ENCODE results near the gene FAM181B. TPM values are rescaled to one million over a fixed set of nuclear protein-coding genes. Genes with fewer than 3 reads are reported as not detected.

FAM181B gene
- polyA plus RNA-seq, 2 of the 4 experiments (the other 2 are of a cell fraction), result 0.01 TPM; not detected in 1

GRCh38 chr11:82718821-82719220, 14.8 kb downstream of the FAM181B start:
- no peak for TF ChIP-seq HMGXB4 (CRISPR knock-in tag; IDR thresholded peaks at IDR 0.05; ENCODE audit: borderline replicate concordance)
- no peak for TF ChIP-seq RARB (CRISPR knock-in tag; IDR thresholded peaks at IDR 0.05)
- no peak for TF ChIP-seq CHD2 (IDR thresholded peaks at IDR 0.05; ENCODE audit: low read length, partially characterized antibody)
- no peak for TF ChIP-seq BHLHE40 (IDR thresholded peaks at IDR 0.05; ENCODE audit: low read depth, low read length)
- TF ChIP-seq HEYL (CRISPR knock-in tag; IDR thresholded peaks at IDR 0.05), result no peak
- TF ChIP-seq ELK1 (IDR thresholded peaks at IDR 0.05; ENCODE audit: low read depth, low read length), result no peak
- TF ChIP-seq MAZ (IDR thresholded peaks at IDR 0.05; ENCODE audit: borderline replicate concordance, low read depth, low read length), result no peak
- TF ChIP-seq KDM1A (IDR thresholded peaks at IDR 0.05; ENCODE audit: low read depth), result no peak
- TF ChIP-seq HOXB13 (CRISPR knock-in tag; IDR thresholded peaks at IDR 0.05; ENCODE audit: low read depth), result no peak
- TF ChIP-seq MAX (IDR thresholded peaks at IDR 0.05), result no peak
- TF ChIP-seq RFX5 (IDR thresholded peaks at IDR 0.05), result no peak
- no peak for TF ChIP-seq RNF2 (IDR thresholded peaks at IDR 0.05; ENCODE audit: borderline replicate concordance, low read depth)
- TF ChIP-seq SREBF2 (IDR thresholded peaks at IDR 0.05), result no peak
- TF ChIP-seq MAFK (IDR thresholded peaks at IDR 0.05; ENCODE audit: partially characterized antibody), result no peak
- no peak for TF ChIP-seq TFCP2L1 (CRISPR knock-in tag; IDR thresholded peaks at IDR 0.05)
- DNase-seq (ENCODE audit: low read depth in 1 of 2, low spot score in 1 of 2), result no peak
- CTCF ChIA-PET, result interaction anchor here (0.8 to 6.0 kb wide), 13 partner anchors 10 to 1118 kb away, joined by 3 to 51 read pairs (median 7); partner anchors contain the start of genes DDIAS and FAM181B
- no peak overlapping the region for H3K27ac ChIP-seq
- no peaks in the 10 kb centered on the region for H3K4me1 ChIP-seq
- no peak for ATAC-seq
- POLR2A ChIA-PET, result no interaction called here
- no peak overlapping the region for H3K4me2 ChIP-seq
- no peak overlapping the region for H3K4me3 ChIP-seq
- no peak for FAIRE-seq
- H3K9me3 ChIP-seq, result no peaks in the 10 kb centered on the region
- 18% methylated on average over 3 of the region's 3 CpGs for WGBS (ENCODE audit: missing lambda C conversion rate)

GRCh38 chr11:82718307-82718706, 15.4 kb downstream of the FAM181B start:
- peak; percentile 42 to 61 for DNase-seq (ENCODE audit: low read depth in 1 of 2, low spot score in 1 of 2)
- ChIA-PET POLR2A (no interaction called here), CTCF (interaction anchor here (0.6 to 6.0 kb wide), 24 partner anchors 11 to 1118 kb away, joined by 3 to 51 read pairs (median 4); partner anchors contain the start of genes DDIAS, FAM181B and PRCP)
- 38% methylated on average over 5 of the region's 5 CpGs for WGBS (ENCODE audit: missing lambda C conversion rate)
- no peak overlapping the region for H3K27ac ChIP-seq
- no peak overlapping the region for H3K4me2 ChIP-seq
- no peaks in the 10 kb centered on the region for H3K9me3 ChIP-seq
- TF ChIP-seq MYC (IDR thresholded peaks at IDR 0.05; ENCODE audit: borderline replicate concordance, low read length) (no peak), GATA3 (IDR thresholded peaks at IDR 0.05; ENCODE audit: borderline replicate concordance) (no peak), ELK1 (IDR thresholded peaks at IDR 0.05; ENCODE audit: low read depth, low read length) (no peak), POLR2AphosphoS2 (conservative IDR thresholded peaks at IDR 0.05; ENCODE audit: low read length) (no peak), RARB (CRISPR knock-in tag; IDR thresholded peaks at IDR 0.05) (no peak), RAD21 (conservative IDR thresholded peaks at IDR 0.05 in 1 of 2, IDR thresholded peaks at IDR 0.05 in 1 of 2) (peak; percentile 85 to 89), ZC3H11A (IDR thresholded peaks at IDR 0.05) (no peak), HOXB13 (CRISPR knock-in tag; IDR thresholded peaks at IDR 0.05; ENCODE audit: low read depth) (no peak), MAZ (IDR thresholded peaks at IDR 0.05; ENCODE audit: borderline replicate concordance, low read depth, low read length) (no peak), HES2 (IDR thresholded peaks at IDR 0.05) (no peak), PHF8 (IDR thresholded peaks at IDR 0.05; ENCODE audit: borderline replicate concordance, low read depth) (no peak), RFX5 (IDR thresholded peaks at IDR 0.05) (no peak), ZNF302 (CRISPR knock-in tag; IDR thresholded peaks at IDR 0.05) (no peak), HEYL (CRISPR knock-in tag; IDR thresholded peaks at IDR 0.05) (no peak), SMC3 (IDR thresholded peaks at IDR 0.05) (peak; percentile 65), CTCF (IDR thresholded peaks at IDR 0.05) (peak; percentile 86), POLR2A (IDR thresholded peaks at IDR 0.05; ENCODE audit: low read length) (no peak), CBX2 (IDR thresholded peaks at IDR 0.05; ENCODE audit: borderline replicate concordance, low read depth) (no peak)
- peak; percentile 75 to 89 for ATAC-seq
- H3K4me3 ChIP-seq, result no peak overlapping the region
- peak; percentile 65 for FAIRE-seq
- H3K4me1 ChIP-seq, result no peaks in the 10 kb centered on the region
